Measurements from ENCODE around the gene MED12L. TPM values are rescaled to one million over a fixed set of nuclear protein-coding genes. Genes with fewer than 3 reads are reported as not detected.

Gene MED12L
- total RNA-seq, 1 donor = 2.2 TPM

DNA sequence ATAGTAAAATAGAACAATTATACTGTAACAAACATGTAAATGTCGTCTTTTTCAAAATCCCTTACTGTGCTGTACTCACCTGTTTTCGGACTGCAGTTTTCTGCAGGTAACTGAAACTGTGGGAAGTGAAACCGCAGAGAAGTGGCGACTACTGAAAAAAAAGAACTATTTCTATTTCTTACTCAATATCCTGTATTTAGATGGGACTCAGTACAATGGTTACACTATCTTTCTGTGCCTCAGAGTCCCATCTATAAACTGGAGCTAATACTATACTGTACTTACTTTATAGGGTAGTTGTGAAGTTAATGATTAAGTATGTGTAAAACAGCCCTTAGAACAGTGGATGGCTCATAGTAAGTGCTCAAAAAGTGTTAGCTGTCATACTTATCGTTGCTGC, 313.4 kb downstream of the MED12L start:
- H3K4me1 ChIP-seq (ENCODE audit: insufficient read depth, low read length) = peaks cover 17% of the 10 kb centered on the region
- H3K9me3 ChIP-seq (ENCODE audit: low read depth, low read length) = no peaks in the 10 kb centered on the region
- TF ChIP-seq, protein P1, sequence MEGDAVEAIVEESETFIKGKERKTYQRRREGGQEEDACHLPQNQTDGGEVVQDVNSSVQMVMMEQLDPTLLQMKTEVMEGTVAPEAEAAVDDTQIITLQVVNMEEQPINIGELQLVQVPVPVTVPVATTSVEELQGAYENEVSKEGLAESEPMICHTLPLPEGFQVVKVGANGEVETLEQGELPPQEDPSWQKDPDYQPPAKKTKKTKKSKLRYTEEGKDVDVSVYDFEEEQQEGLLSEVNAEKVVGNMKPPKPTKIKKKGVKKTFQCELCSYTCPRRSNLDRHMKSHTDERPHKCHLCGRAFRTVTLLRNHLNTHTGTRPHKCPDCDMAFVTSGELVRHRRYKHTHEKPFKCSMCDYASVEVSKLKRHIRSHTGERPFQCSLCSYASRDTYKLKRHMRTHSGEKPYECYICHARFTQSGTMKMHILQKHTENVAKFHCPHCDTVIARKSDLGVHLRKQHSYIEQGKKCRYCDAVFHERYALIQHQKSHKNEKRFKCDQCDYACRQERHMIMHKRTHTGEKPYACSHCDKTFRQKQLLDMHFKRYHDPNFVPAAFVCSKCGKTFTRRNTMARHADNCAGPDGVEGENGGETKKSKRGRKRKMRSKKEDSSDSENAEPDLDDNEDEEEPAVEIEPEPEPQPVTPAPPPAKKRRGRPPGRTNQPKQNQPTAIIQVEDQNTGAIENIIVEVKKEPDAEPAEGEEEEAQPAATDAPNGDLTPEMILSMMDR (IDR thresholded peaks at IDR 0.05; ENCODE audit: extremely low read depth, low read depth, low read length) = no peak
- no peak for DNase-seq (ENCODE audit: insufficient read length, low spot score, missing footprints)
- no peaks in the 10 kb centered on the region for H3K27me3 ChIP-seq (ENCODE audit: insufficient read depth, low read length)
- no peak overlapping the region for H3K4me2 ChIP-seq (ENCODE audit: insufficient read depth, low read length)
- no peak overlapping the region for H2AFZ ChIP-seq (ENCODE audit: low read length)
- H3K36me3 ChIP-seq (ENCODE audit: insufficient read depth, low read length) = no peaks in the 10 kb centered on the region
- H3K4me3 ChIP-seq (ENCODE audit: insufficient read depth, low read length) = no peak overlapping the region
- H4K20me1 ChIP-seq (ENCODE audit: insufficient read depth, low read length) = no peaks in the 10 kb centered on the region
- no peak overlapping the region for H3K27ac ChIP-seq (ENCODE audit: low read depth, low read length)
- H3K79me2 ChIP-seq (ENCODE audit: insufficient read depth, low read length) = no peaks in the 10 kb centered on the region

DNA sequence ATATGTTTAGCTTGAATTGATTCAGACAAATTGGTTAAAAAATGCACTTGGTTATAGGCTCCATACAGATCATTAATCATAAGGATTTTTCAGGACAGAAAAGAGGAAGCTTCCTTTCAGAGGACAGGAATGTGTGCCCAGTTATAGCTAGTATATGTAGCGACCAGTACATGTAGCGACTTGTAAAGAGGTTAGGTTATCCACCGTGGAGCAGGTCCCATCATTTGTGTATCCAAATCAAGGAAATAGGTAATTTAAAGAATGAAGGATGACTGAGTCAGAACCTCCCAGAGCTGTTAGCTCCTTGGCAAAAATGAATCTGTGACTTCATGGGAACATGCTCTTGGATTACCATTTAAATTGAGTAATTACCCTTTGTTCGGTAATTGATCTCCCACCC, 314.9 kb downstream of the MED12L start:
- H3K4me3 ChIP-seq (ENCODE audit: insufficient read depth, low read length) = no peak overlapping the region
- H4K20me1 ChIP-seq (ENCODE audit: insufficient read depth, low read length) = no peaks in the 10 kb centered on the region
- no peak overlapping the region for H3K27ac ChIP-seq (ENCODE audit: low read depth, low read length)
- H3K4me1 ChIP-seq (ENCODE audit: insufficient read depth, low read length) = peaks cover 27% of the 10 kb centered on the region
- no peaks in the 10 kb centered on the region for H3K9me3 ChIP-seq (ENCODE audit: low read depth, low read length)
- H2AFZ ChIP-seq (ENCODE audit: low read length) = no peak overlapping the region
- no peaks in the 10 kb centered on the region for H3K27me3 ChIP-seq (ENCODE audit: insufficient read depth, low read length)
- no peak overlapping the region for H3K4me2 ChIP-seq (ENCODE audit: insufficient read depth, low read length)
- TF ChIP-seq, protein P1 (IDR thresholded peaks at IDR 0.05; ENCODE audit: extremely low read depth, low read depth, low read length) = no peak
- no peaks in the 10 kb centered on the region for H3K79me2 ChIP-seq (ENCODE audit: insufficient read depth, low read length)
- H3K36me3 ChIP-seq (ENCODE audit: insufficient read depth, low read length) = no peaks in the 10 kb centered on the region
- no peak for DNase-seq (ENCODE audit: insufficient read length, low spot score, missing footprints)

DNA sequence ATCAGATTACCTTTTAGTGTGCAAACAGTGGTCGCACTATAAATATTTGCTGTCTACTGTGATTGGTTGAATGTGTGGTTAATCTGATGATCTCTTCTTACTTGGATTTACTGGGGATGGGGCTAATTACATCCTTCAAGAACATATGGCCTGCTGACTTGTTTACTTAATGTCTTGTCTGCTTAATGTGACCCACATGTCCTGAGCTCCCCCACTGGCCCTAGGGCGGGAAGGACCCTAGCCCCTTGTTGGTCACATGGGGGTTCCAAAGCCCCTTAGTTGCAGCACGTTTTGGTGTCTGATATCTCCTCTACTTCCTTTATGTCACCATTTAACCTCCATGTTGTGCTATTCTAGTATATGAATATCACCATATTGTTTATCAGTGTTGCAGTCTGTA, 316.9 kb downstream of the MED12L start:
- Histone ChIP-seq H3K4me1 (ENCODE audit: insufficient read depth, low read length) (peaks cover 27% of the 10 kb centered on the region), H3K9me3 (ENCODE audit: low read depth, low read length) (no peaks in the 10 kb centered on the region), H2AFZ (ENCODE audit: low read length) (no peak overlapping the region), H3K27ac (ENCODE audit: low read depth, low read length) (no peak overlapping the region), H3K27me3 (ENCODE audit: insufficient read depth, low read length) (no peaks in the 10 kb centered on the region), H4K20me1 (ENCODE audit: insufficient read depth, low read length) (no peaks in the 10 kb centered on the region), H3K4me2 (ENCODE audit: insufficient read depth, low read length) (no peak overlapping the region), H3K4me3 (ENCODE audit: insufficient read depth, low read length) (no peak overlapping the region), H3K36me3 (ENCODE audit: insufficient read depth, low read length) (no peaks in the 10 kb centered on the region), H3K79me2 (ENCODE audit: insufficient read depth, low read length) (no peaks in the 10 kb centered on the region)
- no peak for DNase-seq (ENCODE audit: insufficient read length, low spot score, missing footprints)
- TF ChIP-seq, protein P1 (IDR thresholded peaks at IDR 0.05; ENCODE audit: extremely low read depth, low read depth, low read length) = no peak

DNA sequence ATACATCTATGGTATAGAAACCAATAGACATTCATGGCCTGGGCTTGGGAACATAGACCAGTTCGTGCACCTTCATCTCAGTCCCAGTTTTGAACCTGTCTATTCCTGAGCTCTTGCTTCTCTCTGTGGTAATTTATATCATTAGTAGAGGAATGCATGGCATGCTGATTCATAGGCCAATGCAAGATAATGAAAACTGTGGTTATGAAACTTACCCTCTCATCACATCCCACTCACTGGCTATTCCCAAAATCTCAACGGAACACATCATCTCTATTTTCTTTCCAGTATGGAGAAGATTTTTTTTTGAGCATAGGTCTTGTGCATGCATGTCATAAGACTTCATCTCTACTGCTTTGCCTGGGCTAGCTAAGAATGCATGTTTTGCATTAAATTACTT, 317.8 kb downstream of the MED12L start:
- no peaks in the 10 kb centered on the region for H3K36me3 ChIP-seq (ENCODE audit: insufficient read depth, low read length)
- no peaks in the 10 kb centered on the region for H3K79me2 ChIP-seq (ENCODE audit: insufficient read depth, low read length)
- H3K4me3 ChIP-seq (ENCODE audit: insufficient read depth, low read length) = no peak overlapping the region
- H3K9me3 ChIP-seq (ENCODE audit: low read depth, low read length) = no peaks in the 10 kb centered on the region
- H2AFZ ChIP-seq (ENCODE audit: low read length) = no peak overlapping the region
- no peaks in the 10 kb centered on the region for H3K27me3 ChIP-seq (ENCODE audit: insufficient read depth, low read length)
- TF ChIP-seq, protein P1 (IDR thresholded peaks at IDR 0.05; ENCODE audit: extremely low read depth, low read depth, low read length) = no peak
- H3K4me2 ChIP-seq (ENCODE audit: insufficient read depth, low read length) = peak overlapping the region; percentile 37
- H4K20me1 ChIP-seq (ENCODE audit: insufficient read depth, low read length) = no peaks in the 10 kb centered on the region
- no peak for DNase-seq (ENCODE audit: insufficient read length, low spot score, missing footprints)
- peak overlapping the region; percentile 45 for H3K27ac ChIP-seq (ENCODE audit: low read depth, low read length)
- H3K4me1 ChIP-seq (ENCODE audit: insufficient read depth, low read length) = peaks cover 27% of the 10 kb centered on the region
